Stimulated activated CD8-positive, alpha-beta memory T cell treated with anti-CD3 and anti-CD28 coated beads, Interleukin-7, amount 100 ng/mL, for 48 hours (primary cell): ENCODE measurements around the gene RGS9.

ENCODE experiments used
- DNase-seq, 2 donors: peaks; one replicate each; pipeline ENCODE4 v3.0.0-alpha.2; 2020; ENCODE audit warnings: low read depth in 1 of 2; ENCODE audit errors: extremely low read depth in 1 of 2

The RGS9 gene

GRCh38 chr17:65243838-65244625, 106.9 kb downstream of the RGS9 start:
- no peak for DNase-seq

DNA sequence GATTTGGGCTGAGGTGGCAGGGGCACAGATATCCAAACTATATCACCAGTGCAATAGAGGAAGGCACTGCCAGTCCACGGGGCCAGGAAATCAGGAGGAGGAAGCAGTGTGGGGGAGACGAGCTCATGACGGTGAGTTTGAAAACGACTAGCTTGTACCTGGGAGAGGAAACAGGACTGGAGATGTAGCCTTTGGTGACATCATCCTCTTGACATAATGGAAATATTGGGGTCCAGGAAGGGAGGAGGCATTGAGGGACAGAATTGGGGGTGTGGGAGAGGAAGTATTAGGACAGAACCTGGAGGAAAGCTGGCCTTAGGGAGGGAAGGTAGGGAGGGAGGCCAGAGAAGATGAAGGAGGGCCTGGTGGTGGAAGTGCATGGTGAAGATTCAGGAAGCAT, 109.1 kb downstream of the RGS9 start:
- no peak for DNase-seq

DNA sequence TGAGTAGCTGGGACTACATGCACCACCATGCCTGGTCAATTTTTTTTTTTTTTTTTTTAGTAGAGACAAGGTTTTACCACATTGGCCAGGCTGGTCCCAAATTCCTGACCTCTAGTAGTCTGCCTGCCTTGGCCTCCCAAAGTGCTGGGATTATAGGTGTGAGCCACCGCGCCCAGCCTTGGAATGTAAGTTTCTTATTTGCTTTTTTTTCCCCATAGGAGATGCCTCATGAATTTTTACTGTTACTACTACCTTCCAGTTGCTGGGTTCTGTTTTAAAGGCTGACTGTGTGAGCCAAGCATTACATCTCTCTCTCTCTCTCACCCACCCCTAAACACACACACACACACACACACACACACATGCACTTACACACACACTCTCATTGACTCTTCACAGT, 112.6 kb downstream of the RGS9 start:
- DNase-seq, result no peak

GRCh38 chr17:65254166-65254565, 117.0 kb downstream of the RGS9 start:
- no peak for DNase-seq

- DNase-seq, result no peak
Observed at GRCh38 chr17:65259281-65259680, 122.1 kb downstream of the RGS9 start.

GRCh38 chr17:65259696-65260485, 122.7 kb downstream of the RGS9 start:
- no peak for DNase-seq

DNA sequence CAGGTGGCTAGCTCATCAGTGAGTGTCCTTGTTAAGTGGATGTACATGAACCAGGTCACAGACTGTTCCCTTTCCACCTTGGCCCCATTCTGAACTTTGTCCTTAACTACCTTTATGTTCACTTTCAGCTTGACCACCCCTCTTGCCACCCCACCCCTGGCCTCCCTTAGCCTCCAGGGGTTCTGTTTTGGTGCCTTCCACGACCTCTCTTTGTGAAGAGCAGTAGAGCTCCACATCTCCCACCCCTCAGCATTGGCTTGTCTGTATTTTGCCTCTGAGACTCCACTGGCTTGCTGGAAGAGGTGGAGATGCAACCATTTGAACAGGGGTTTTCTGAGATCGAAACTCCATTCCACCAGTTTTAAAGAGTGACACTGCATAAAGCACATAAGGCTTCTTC, 123.5 kb downstream of the RGS9 start:
- no peak for DNase-seq

DNA sequence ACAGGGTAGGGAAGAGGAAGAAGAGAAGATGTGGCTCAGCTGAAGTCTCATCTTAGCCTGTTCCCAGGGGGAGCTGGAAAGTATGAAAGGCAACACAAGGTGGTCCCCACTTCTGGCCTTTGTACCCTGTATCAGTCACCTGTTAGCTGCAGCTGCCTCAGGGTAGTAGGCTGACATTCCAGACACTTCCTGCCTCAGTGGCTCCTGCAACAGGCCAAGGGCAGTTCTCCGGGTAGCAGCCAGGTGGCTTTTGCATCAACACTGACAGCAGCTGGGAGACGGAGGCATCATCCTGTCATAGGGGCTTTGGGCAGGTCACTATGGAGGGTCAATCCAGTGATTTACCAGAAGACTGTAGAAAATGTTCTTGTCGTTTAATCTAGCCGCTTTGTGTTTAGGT, 124.0 kb downstream of the RGS9 start:
- no peak for DNase-seq

GRCh38 chr17:65261682-65262636, 124.8 kb downstream of the RGS9 start:
- no peak for DNase-seq

GRCh38 chr17:65265276-65265675, 128.1 kb downstream of the RGS9 start:
- no peak for DNase-seq

DNA sequence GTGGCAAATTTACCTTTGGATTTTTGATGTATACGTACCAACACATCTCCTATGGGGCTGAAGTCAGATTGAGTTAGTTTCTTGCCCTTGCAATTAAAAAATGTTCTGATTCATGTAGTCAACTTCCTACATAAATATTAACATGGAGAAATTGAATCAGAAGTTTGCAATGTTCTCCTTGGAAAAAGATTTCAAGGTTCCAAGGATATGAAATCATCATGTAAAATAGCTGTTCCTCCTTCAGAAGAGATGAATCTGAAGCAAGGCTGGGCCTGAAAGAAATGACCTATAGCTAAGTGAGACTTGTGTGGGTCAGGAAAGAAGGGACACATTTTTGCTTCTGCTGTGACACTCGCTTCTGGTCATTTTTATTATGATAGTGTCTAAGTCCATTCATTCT, 131.7 kb downstream of the RGS9 start:
- DNase-seq, result no peak

GRCh38 chr17:65270499-65271253, 133.5 kb downstream of the RGS9 start:
- no peak for DNase-seq

DNA sequence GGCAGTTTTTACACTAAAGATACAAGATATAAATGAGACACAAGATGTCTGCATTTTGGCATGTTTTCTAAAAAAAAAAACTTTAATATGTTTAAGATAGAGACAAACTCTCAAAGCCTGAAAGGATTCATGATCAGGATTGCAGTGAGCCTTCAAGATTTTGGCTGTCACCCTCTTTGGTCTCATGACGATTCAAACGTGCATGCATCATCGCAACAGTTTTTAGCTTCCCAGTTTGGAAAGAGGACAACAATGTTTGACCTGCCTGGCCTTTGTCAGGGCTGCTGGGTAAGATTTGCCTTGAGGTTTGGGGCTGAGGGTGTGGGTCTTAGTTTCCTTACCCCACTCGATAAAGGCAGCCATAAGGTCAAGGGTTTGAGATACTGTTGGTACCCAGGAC, 134.1 kb downstream of the RGS9 start:
- DNase-seq, result no peak
